HTR-8/SVneo (cell line): Measurements from ENCODE around the gene RPS6KA2.
A peak's percentile ranks its signal among the peaks of the same experiment; 100 is the strongest.

ENCODE experiments used
- DNase-seq: peaks from one replicate; pipeline ENCODE4 v3.0.0; 2011; ENCODE audit warnings: low spot score, mixed read lengths; ENCODE audit not compliant: insufficient read length
- FAIRE-seq: peaks from 2 replicates; lab custom pipeline; 2011; peaks lifted over from hg19 to GRCh38; lab: Jason Lieb, UNC

The RPS6KA2 gene

GRCh38 chr6:166560222-166560621 is 66.8 kb downstream of the RPS6KA2 start:
- DNase-seq (no peak), FAIRE-seq (no peak)

GRCh38 chr6:166559662-166560061 is 67.4 kb downstream of the RPS6KA2 start:
- no peak for DNase-seq
- no peak for FAIRE-seq

- no peak for FAIRE-seq
- DNase-seq = no peak
These were observed 67.8 kb downstream of the RPS6KA2 start for GRCh38 chr6:166559211-166559610.

- FAIRE-seq (no peak), DNase-seq (no peak)
These were observed 68.7 kb downstream of the RPS6KA2 start for GRCh38 chr6:166558156-166559005.

- peak; percentile 56 for DNase-seq
- no peak for FAIRE-seq
These were observed 70.2 kb downstream of the RPS6KA2 start for GRCh38 chr6:166556863-166557322.

GRCh38 chr6:166556336-166556735 is 70.7 kb downstream of the RPS6KA2 start:
- DNase-seq (no peak), FAIRE-seq (no peak)

- FAIRE-seq = no peak
- no peak for DNase-seq
These were observed 72.0 kb downstream of the RPS6KA2 start for GRCh38 chr6:166555086-166555485.

GRCh38 chr6:166554316-166554715 is 72.7 kb downstream of the RPS6KA2 start:
- FAIRE-seq (no peak), DNase-seq (no peak)

- no peak for FAIRE-seq
- DNase-seq = no peak
These were observed 73.3 kb downstream of the RPS6KA2 start for GRCh38 chr6:166553563-166554271.

- FAIRE-seq (no peak), DNase-seq (no peak)
These were observed 74.5 kb downstream of the RPS6KA2 start for GRCh38 chr6:166552600-166552999.

- FAIRE-seq (no peak), DNase-seq (no peak)
These were observed 75.1 kb downstream of the RPS6KA2 start for GRCh38 chr6:166551754-166552495.

- DNase-seq = no peak
- no peak for FAIRE-seq
These were observed 80.4 kb downstream of the RPS6KA2 start for GRCh38 chr6:166546653-166547052.

GRCh38 chr6:166545156-166546034 is 81.7 kb downstream of the RPS6KA2 start:
- DNase-seq (no peak), FAIRE-seq (no peak)

- DNase-seq (no peak), FAIRE-seq (no peak)
These were observed 82.8 kb downstream of the RPS6KA2 start for GRCh38 chr6:166544296-166544605.

GRCh38 chr6:166543603-166544295 is 83.3 kb downstream of the RPS6KA2 start:
- no peak for DNase-seq

GRCh38 chr6:166542580-166542912 is 84.5 kb downstream of the RPS6KA2 start:
- DNase-seq = peak; percentile 9
- no peak for FAIRE-seq

More at GRCh38 chr6:166543603-166544295, 83.3 kb downstream of the RPS6KA2 start:
- FAIRE-seq = no peak

GRCh38 chr6:166541876-166542579 is 85.0 kb downstream of the RPS6KA2 start:
- FAIRE-seq = no peak

GRCh38 chr6:166541366-166541765 is 85.7 kb downstream of the RPS6KA2 start:
- DNase-seq = no peak
- FAIRE-seq = no peak

More at GRCh38 chr6:166541876-166542579, 85.0 kb downstream of the RPS6KA2 start:
- no peak for DNase-seq
